Measurements from ENCODE around the gene TPI1. TPM values are rescaled to one million over a fixed set of nuclear protein-coding genes. Genes with fewer than 3 reads are reported as not detected.
"Not testable (repeated sequence)": the region's sequence is repeated elsewhere in the genome, so short reads cannot be mapped to it uniquely, and the experiment has no call there.

TPI1 gene
- total RNA-seq, 4 donors from 2014 or later = 288 to 372 (median 355) TPM

DNA sequence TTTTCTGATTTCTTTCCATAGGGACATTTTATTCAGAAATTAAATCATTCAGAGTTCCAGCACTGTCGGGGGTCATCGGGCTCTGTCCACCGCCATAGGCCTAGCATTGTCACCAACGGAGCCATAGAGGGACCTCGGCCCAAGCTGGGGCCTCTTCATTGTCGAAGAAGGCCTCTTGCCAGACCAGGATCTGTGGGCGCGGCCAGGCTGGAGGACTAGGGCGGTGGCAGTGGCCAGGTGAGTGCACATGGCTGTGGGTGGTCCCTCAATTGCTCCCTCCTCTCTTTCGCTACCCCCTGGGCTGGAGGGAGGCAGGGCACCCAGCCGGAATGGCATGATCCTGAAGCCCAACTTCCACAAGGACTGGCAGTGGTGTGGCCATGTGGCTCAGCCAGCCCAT is 16.4 kb downstream of the TPI1 start:
- H3K27me3 ChIP-seq = no peaks in the 10 kb centered on the region
- peaks cover 9 to 33% (median 21%) of the 10 kb centered on the region in 4 donors for H3K36me3 ChIP-seq
- intact Hi-C loops (cut with DNase I) = no loop called here
- no peak for DNase-seq (ENCODE audit: extremely low spot score)
- TF ChIP-seq CTCF (IDR thresholded peaks at IDR 0.05) (no peak), EP300 (IDR thresholded peaks at IDR 0.05) (no peak), POLR2A (IDR thresholded peaks at IDR 0.05; ENCODE audit: low read depth) (no peak), POLR2AphosphoS5 (IDR thresholded peaks at IDR 0.05) (no peak)
- H3K27ac ChIP-seq (replicated peaks in 1 of 4) = no peak overlapping the region
- H3K9me3 ChIP-seq = no peaks in the 10 kb centered on the region
- no peaks in the 10 kb centered on the region for H3K4me1 ChIP-seq
- 90% methylated on average over 11 of the region's 11 CpGs for WGBS
- H3K4me3 ChIP-seq = no peak overlapping the region

- no peaks in the 10 kb centered on the region for H3K9me3 ChIP-seq
- no peaks in the 10 kb centered on the region for H3K4me1 ChIP-seq
- no peaks in the 10 kb centered on the region for H3K27me3 ChIP-seq
- intact Hi-C loops (cut with DNase I) = no loop called here
- TF ChIP-seq EP300 (IDR thresholded peaks at IDR 0.05) = no peak
- H3K36me3 ChIP-seq = peaks cover 9 to 33% (median 21%) of the 10 kb centered on the region in 4 donors
- no peak overlapping the region for H3K4me3 ChIP-seq
- H3K27ac ChIP-seq (replicated peaks in 1 of 4) = no peak overlapping the region
- DNase-seq (ENCODE audit: extremely low spot score) = no peak
- 72% methylated on average over 21 of the region's 22 CpGs for WGBS
These were observed 17.2 kb downstream of the TPI1 start for GRCh38 chr12:6884539-6884938.

GRCh38 chr12:6886206-6886999 is 19.1 kb downstream of the TPI1 start:
- H3K27ac ChIP-seq (replicated peaks in 1 of 4); H3K27me3 ChIP-seq; intact Hi-C loops (cut with DNase I); H3K4me3 ChIP-seq; H3K9me3 ChIP-seq; DNase-seq (ENCODE audit: extremely low spot score): not testable (repeated sequence)
- 80% methylated on average over 10 of the region's 15 CpGs for WGBS
- Histone ChIP-seq H3K36me3 (peaks cover 9 to 33% (median 21%) of the 10 kb centered on the region in 4 donors), H3K4me1 (peaks cover 0 to 12% (median 9%) of the 10 kb centered on the region in 4 donors)

DNA sequence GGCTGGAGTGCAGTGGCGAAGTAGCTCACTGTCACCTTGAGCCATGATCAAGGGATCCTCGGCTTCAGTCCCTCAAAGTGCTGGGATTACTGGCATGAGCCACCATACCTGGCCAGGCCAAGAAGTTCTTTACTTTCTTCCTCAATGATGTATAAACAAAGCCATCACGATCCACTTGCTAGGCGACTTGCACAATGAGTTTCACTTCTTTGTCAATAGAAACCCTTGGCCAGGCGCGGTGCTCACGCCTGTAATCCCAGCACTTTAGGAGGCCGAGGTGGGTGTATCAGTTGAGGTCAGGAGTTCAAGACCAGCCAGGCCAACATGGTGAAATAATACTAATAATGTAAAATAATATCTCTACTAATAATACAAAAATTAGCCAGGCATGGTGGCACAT is 20.1 kb downstream of the TPI1 start:
- intact Hi-C loops (cut with DNase I) = no loop called here
- Histone ChIP-seq H3K4me3 (no peak overlapping the region), H3K36me3 (peaks cover 9 to 32% (median 19%) of the 10 kb centered on the region in 4 donors), H3K4me1 (peaks cover 0 to 22% (median 16%) of the 10 kb centered on the region in 4 donors), H3K27ac (replicated peaks in 1 of 4) (no peak overlapping the region), H3K27me3 (no peaks in the 10 kb centered on the region), H3K9me3 (no peaks in the 10 kb centered on the region)
- no peak for DNase-seq (ENCODE audit: extremely low spot score)
- TF ChIP-seq CTCF (IDR thresholded peaks at IDR 0.05) (no peak), EP300 (IDR thresholded peaks at IDR 0.05) (no peak), POLR2AphosphoS5 (IDR thresholded peaks at IDR 0.05) (no peak), POLR2A (IDR thresholded peaks at IDR 0.05; ENCODE audit: low read depth) (no peak)
- WGBS = 82% methylated on average over 8 of the region's 8 CpGs

GRCh38 chr12:6888360-6888759 is 21.0 kb downstream of the TPI1 start:
- 97% methylated on average over 2 of the region's 2 CpGs for WGBS
- no peak for DNase-seq (ENCODE audit: extremely low spot score)
- Histone ChIP-seq H3K9me3 (no peaks in the 10 kb centered on the region), H3K36me3 (peaks cover 9 to 23% (median 15%) of the 10 kb centered on the region in 4 donors), H3K27ac (replicated peaks in 1 of 4) (no peak overlapping the region), H3K4me1 (peaks cover 0 to 22% (median 16%) of the 10 kb centered on the region in 4 donors), H3K27me3 (no peaks in the 10 kb centered on the region), H3K4me3 (no peak overlapping the region)
- TF ChIP-seq CTCF (IDR thresholded peaks at IDR 0.05) = no peak
- intact Hi-C loops (cut with DNase I) = no loop called here

GRCh38 chr12:6888794-6889193 is 21.5 kb downstream of the TPI1 start:
- H3K27ac ChIP-seq (replicated peaks in 1 of 4); intact Hi-C loops (cut with DNase I); H3K4me3 ChIP-seq; DNase-seq (ENCODE audit: extremely low spot score); H3K27me3 ChIP-seq; H3K9me3 ChIP-seq: not testable (repeated sequence)
- peaks cover 5 to 19% (median 11%) of the 10 kb centered on the region in 4 donors for H3K36me3 ChIP-seq
- peaks cover 0 to 22% (median 16%) of the 10 kb centered on the region in 4 donors for H3K4me1 ChIP-seq
- WGBS = 70% methylated on average over 7 of the region's 7 CpGs

DNA sequence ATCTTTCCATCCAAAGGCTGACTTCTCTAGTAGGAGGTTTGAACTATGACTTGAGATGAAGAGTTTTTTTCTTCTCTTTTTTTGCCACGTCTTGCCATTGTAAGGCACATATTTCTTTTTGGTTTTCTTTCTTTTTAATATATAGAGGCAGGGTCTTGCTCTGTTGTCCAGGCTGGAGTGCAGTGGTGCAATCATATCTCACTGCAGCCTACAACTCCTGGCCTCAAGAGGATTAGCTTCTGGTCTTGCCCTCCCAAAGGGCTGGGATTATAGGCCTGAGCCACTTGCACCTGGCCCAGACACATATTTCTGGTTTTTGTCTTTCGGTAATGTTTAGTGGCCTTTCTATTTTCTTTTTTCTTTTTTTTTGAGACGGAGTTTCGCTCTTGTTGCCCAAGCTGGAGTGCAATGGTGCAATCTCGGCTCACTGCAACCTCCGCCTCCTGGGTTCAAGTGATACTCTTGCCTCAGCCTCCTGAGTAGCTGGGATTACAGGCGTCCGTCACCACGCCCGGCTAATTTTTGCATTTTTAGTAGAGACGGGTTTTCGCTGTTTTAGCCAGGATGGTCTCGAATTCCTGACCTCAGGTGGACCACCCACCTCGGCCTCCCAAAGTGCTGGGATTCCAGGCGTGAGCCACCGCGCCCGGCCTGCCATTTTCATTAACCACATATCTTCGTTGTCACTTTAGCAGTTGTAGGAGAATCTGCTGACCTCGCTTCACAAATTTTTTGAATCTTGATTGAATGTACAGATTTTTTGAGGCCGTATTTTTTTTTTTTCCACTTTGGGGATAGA is 22.6 kb downstream of the TPI1 start:
- H3K27ac ChIP-seq (replicated peaks in 1 of 4) = peak overlapping the region; percentile 88 to 94 (median 88)
- intact Hi-C loops (cut with DNase I) = not testable (repeated sequence)

More for the DNA sequence above, 22.6 kb downstream of the TPI1 start:
- not testable (repeated sequence) for H3K27me3 ChIP-seq; H3K36me3 ChIP-seq; H3K9me3 ChIP-seq; DNase-seq (ENCODE audit: extremely low spot score)
- H3K4me3 ChIP-seq = peak overlapping the region in 1 of 4 donors; percentile 56
- 92% methylated on average over 21 of the region's 21 CpGs for WGBS
- peaks cover 0 to 22% (median 16%) of the 10 kb centered on the region in 4 donors for H3K4me1 ChIP-seq

All from esophagus muscularis mucosa (tissue), 4 donors.